ENCODE data around the gene MFAP4. TPM values are rescaled to one million over a fixed set of nuclear protein-coding genes. Genes with fewer than 3 reads are reported as not detected.

The MFAP4 gene
- polyA plus RNA-seq, 1 donor from 2014 or later, result not detected

GRCh38 chr17:19339341-19339815 is 47.6 kb downstream of the MFAP4 start:
- Histone ChIP-seq H3K4me3 (ENCODE audit: low read length) (no peak overlapping the region), H3K36me3 (ENCODE audit: insufficient read depth, low read length) (no peaks in the 10 kb centered on the region), H2AFZ (ENCODE audit: low read depth, low read length) (no peak overlapping the region), H3K27me3 (ENCODE audit: insufficient read depth, low read depth, low read length) (no peaks in the 10 kb centered on the region), H3K9me2 (ENCODE audit: insufficient read depth, low read length) (no peaks in the 10 kb centered on the region), H4K20me1 (ENCODE audit: insufficient read depth) (no peaks in the 10 kb centered on the region), H3K79me2 (replicated peaks; ENCODE audit: insufficient read depth, low read length) (no peaks in the 10 kb centered on the region), H3K9me3 (ENCODE audit: low read length) (no peaks in the 10 kb centered on the region), H3K9ac (ENCODE audit: low read length) (no peak overlapping the region), H3K4me2 (ENCODE audit: low read length) (no peak overlapping the region), H3K27ac (ENCODE audit: low read length) (no peak overlapping the region), H3F3A (ENCODE audit: insufficient read depth, low read length, poor library complexity, severe bottlenecking) (no peaks in the 10 kb centered on the region)
- TF ChIP-seq REST (IDR thresholded peaks at IDR 0.05; ENCODE audit: borderline replicate concordance) (no peak), POLR2AphosphoS5 (IDR thresholded peaks at IDR 0.05) (no peak), SMC3 (conservative IDR thresholded peaks at IDR 0.05; ENCODE audit: poor library complexity) (no peak), CTCF (IDR thresholded peaks at IDR 0.05; ENCODE audit: poor library complexity, severe bottlenecking) (no peak), RAD21 (conservative IDR thresholded peaks at IDR 0.05) (no peak), MXI1 (conservative IDR thresholded peaks at IDR 0.05; ENCODE audit: poor library complexity, severe bottlenecking) (no peak), EP300 (conservative IDR thresholded peaks at IDR 0.05; ENCODE audit: poor library complexity, severe bottlenecking) (no peak), TAF1 (IDR thresholded peaks at IDR 0.05; ENCODE audit: low read depth) (no peak), EZH2 (IDR thresholded peaks at IDR 0.05; ENCODE audit: borderline replicate concordance, insufficient read depth, low read length, poor library complexity, severe bottlenecking) (no peak)

GRCh38 chr17:19338031-19338990 is 48.7 kb downstream of the MFAP4 start:
- H3K79me2 ChIP-seq (replicated peaks; ENCODE audit: insufficient read depth, low read length), result no peaks in the 10 kb centered on the region
- H3K36me3 ChIP-seq (ENCODE audit: insufficient read depth, low read length), result no peaks in the 10 kb centered on the region
- TF ChIP-seq CTCF (IDR thresholded peaks at IDR 0.05; ENCODE audit: poor library complexity, severe bottlenecking), result no peak
- TF ChIP-seq RAD21 (conservative IDR thresholded peaks at IDR 0.05), result no peak
- TF ChIP-seq MXI1 (conservative IDR thresholded peaks at IDR 0.05; ENCODE audit: poor library complexity, severe bottlenecking), result no peak
- TF ChIP-seq REST (IDR thresholded peaks at IDR 0.05; ENCODE audit: borderline replicate concordance), result no peak
- TF ChIP-seq POLR2AphosphoS5 (IDR thresholded peaks at IDR 0.05), result no peak
- TF ChIP-seq TAF1 (IDR thresholded peaks at IDR 0.05; ENCODE audit: low read depth), result no peak
- no peak for TF ChIP-seq SMC3 (conservative IDR thresholded peaks at IDR 0.05; ENCODE audit: poor library complexity)
- no peak for TF ChIP-seq EP300 (conservative IDR thresholded peaks at IDR 0.05; ENCODE audit: poor library complexity, severe bottlenecking)
- TF ChIP-seq EZH2 (IDR thresholded peaks at IDR 0.05; ENCODE audit: borderline replicate concordance, insufficient read depth, low read length, poor library complexity, severe bottlenecking), result no peak
- H3K4me2 ChIP-seq (ENCODE audit: low read length), result no peak overlapping the region
- H3K27me3 ChIP-seq (ENCODE audit: insufficient read depth, low read depth, low read length), result no peaks in the 10 kb centered on the region
- H3F3A ChIP-seq (ENCODE audit: insufficient read depth, low read length, poor library complexity, severe bottlenecking), result no peaks in the 10 kb centered on the region
- no peaks in the 10 kb centered on the region for H3K9me2 ChIP-seq (ENCODE audit: insufficient read depth, low read length)
- H3K4me3 ChIP-seq (ENCODE audit: low read length), result no peak overlapping the region
- no peak overlapping the region for H2AFZ ChIP-seq (ENCODE audit: low read depth, low read length)
- no peak overlapping the region for H3K9ac ChIP-seq (ENCODE audit: low read length)
- no peak overlapping the region for H3K27ac ChIP-seq (ENCODE audit: low read length)
- H3K9me3 ChIP-seq (ENCODE audit: low read length), result no peaks in the 10 kb centered on the region
- no peaks in the 10 kb centered on the region for H4K20me1 ChIP-seq (ENCODE audit: insufficient read depth)

Data from neural cell (in vitro differentiated cells).